Measurements from ENCODE around the gene KRTAP9-9.

GRCh38 chr17:41294016-41294415, 38.8 kb downstream of the KRTAP9-9 start:
- no peak for TF ChIP-seq POLR2AphosphoS5 (IDR thresholded peaks at IDR 0.05; ENCODE audit: low read depth, low read length)
- no peak for TF ChIP-seq POLR2A (IDR thresholded peaks at IDR 0.05; ENCODE audit: low read depth, low read length)
- no peak for TF ChIP-seq SPI1 (IDR thresholded peaks at IDR 0.05; ENCODE audit: low read depth, low read length)
- no peak for TF ChIP-seq POU2F2 (IDR thresholded peaks at IDR 0.05; ENCODE audit: low read depth, low read length)
- no peak for TF ChIP-seq TAF1 (IDR thresholded peaks at IDR 0.05; ENCODE audit: low read depth, low read length)

All from GM12891 (cell line).